H9 (cell line): ENCODE measurements around the gene IDUA. TPM values are rescaled to one million over a fixed set of nuclear protein-coding genes. Genes with fewer than 3 reads are reported as not detected.

Experiments used
- DNase-seq: peaks from one replicate; pipeline ENCODE4 v3.0.0-alpha.2; 2017
- H2AFZ ChIP-seq: one replicate; pipeline ENCODE4 v1.6.1; 2013; ENCODE audit warnings: mild to moderate bottlenecking, low read length, control low read depth, moderate library complexity
- H2AK5ac ChIP-seq: 2 replicates; pipeline ENCODE4 v1.6.1; 2013; ENCODE audit warnings: low read length, control low read depth, mixed read lengths; ENCODE audit not compliant: insufficient read length
- H2BK120ac ChIP-seq: one replicate; pipeline ENCODE4 v1.6.1; 2013; ENCODE audit warnings: low read depth, mild to moderate bottlenecking, low read length, control low read depth, inconsistent platforms; ENCODE audit not compliant: poor library complexity, severe bottlenecking
- H2BK12ac ChIP-seq: 2 replicates; pipeline ENCODE4 v1.6.1; 2013; ENCODE audit warnings: low read length, control low read depth, mixed read lengths, low read depth; ENCODE audit not compliant: insufficient read length
- H2BK15ac ChIP-seq: 2 replicates; pipeline ENCODE4 v1.6.1; 2013; ENCODE audit warnings: low read depth, low read length, control low read depth
- H2BK20ac ChIP-seq: one replicate; pipeline ENCODE4 v1.6.1; 2013; ENCODE audit warnings: low read depth, mild to moderate bottlenecking, low read length, control low read depth, inconsistent platforms; ENCODE audit not compliant: poor library complexity, severe bottlenecking
- H2BK5ac ChIP-seq: 2 replicates; pipeline ENCODE4 v1.6.1; 2013; ENCODE audit warnings: low read length, control low read depth, mixed read lengths; ENCODE audit not compliant: insufficient read length
- H3K14ac ChIP-seq: 2 replicates; pipeline ENCODE4 v1.6.1; 2013; ENCODE audit warnings: low read length, control low read depth; ENCODE audit not compliant: insufficient read depth
- H3K18ac ChIP-seq: 2 replicates; pipeline ENCODE4 v1.6.1; 2013; ENCODE audit warnings: low read depth, mild to moderate bottlenecking, mixed read lengths, low read length, control low read depth; ENCODE audit not compliant: insufficient read length
- H3K23ac ChIP-seq: 2 replicates; pipeline ENCODE4 v1.6.1; 2013; ENCODE audit warnings: low read length, control low read depth, mixed read lengths, low read depth; ENCODE audit not compliant: insufficient read length
- H3K23me2 ChIP-seq: 2 replicates; pipeline ENCODE4 v1.6.1; 2013; ENCODE audit warnings: low read depth, mild to moderate bottlenecking, mixed read lengths, low read length, control low read depth; ENCODE audit not compliant: insufficient read length, poor library complexity, severe bottlenecking
- H3K27ac ChIP-seq: 2 replicates; pipeline ENCODE4 v1.5.1; 2013; ENCODE audit warnings: low read length, control low read depth, mixed read lengths, low read depth; ENCODE audit not compliant: insufficient read length
- H3K27me3 ChIP-seq: 2 replicates; pipeline ENCODE4 v1.6.1; 2013; ENCODE audit warnings: low read length, control low read depth, inconsistent platforms; ENCODE audit not compliant: insufficient read depth
- H3K4ac ChIP-seq: 2 replicates; pipeline ENCODE4 v1.6.1; 2013; ENCODE audit warnings: low read depth, mild to moderate bottlenecking, control low read depth, inconsistent platforms, low read length, moderate library complexity
- H3K4me1 ChIP-seq: 2 replicates; pipeline ENCODE4 v1.6.1; 2013; ENCODE audit warnings: low read length, control low read depth, inconsistent platforms; ENCODE audit not compliant: insufficient read depth
- H3K4me2 ChIP-seq: 2 replicates; pipeline ENCODE4 v1.6.1; 2013; ENCODE audit warnings: low read length, control low read depth, mixed read lengths; ENCODE audit not compliant: insufficient read length, insufficient read depth
- H3K56ac ChIP-seq: 2 replicates; pipeline ENCODE4 v1.6.1; 2013; ENCODE audit warnings: low read depth, mild to moderate bottlenecking, mixed read lengths, low read length, control low read depth; ENCODE audit not compliant: insufficient read length
- H3K79me1 ChIP-seq: 2 replicates; pipeline ENCODE4 v1.6.1; 2013; ENCODE audit warnings: low read depth, mild to moderate bottlenecking, moderate library complexity, low read length, control low read depth, inconsistent platforms; ENCODE audit not compliant: insufficient read depth, poor library complexity, severe bottlenecking
- H3K79me2 ChIP-seq: 2 replicates; pipeline ENCODE4 v1.6.1; 2013; ENCODE audit warnings: low read length, control low read depth, inconsistent platforms; ENCODE audit not compliant: insufficient read depth
- H3K9ac ChIP-seq: 2 replicates; pipeline ENCODE4 v1.6.1; 2013; ENCODE audit warnings: low read length, control low read depth, mixed read lengths; ENCODE audit not compliant: insufficient read length; ENCODE audit errors: extremely low read depth
- H3K9me3 ChIP-seq: one replicate; pipeline ENCODE4 v1.6.1; 2013; ENCODE audit warnings: low read depth, low read length, inconsistent platforms; ENCODE audit not compliant: control insufficient read depth
- H3T11ph ChIP-seq: one replicate; pipeline ENCODE4 v1.6.1; 2013; ENCODE audit warnings: mild to moderate bottlenecking, low read length, control low read depth, inconsistent platforms
- H4K20me1 ChIP-seq: one replicate; pipeline ENCODE4 v1.6.1; 2013; ENCODE audit not compliant: control insufficient read depth, insufficient read length, insufficient read depth
- H4K5ac ChIP-seq: 2 replicates; pipeline ENCODE4 v1.6.1; 2013; ENCODE audit warnings: low read depth, mild to moderate bottlenecking, mixed read lengths, low read length, control low read depth; ENCODE audit not compliant: insufficient read length
- H4K8ac ChIP-seq: replicated peaks from 2 replicates; pipeline ENCODE4 v1.6.1; 2013; ENCODE audit warnings: low read length, control low read depth, mixed read lengths, low read depth; ENCODE audit not compliant: insufficient read length
- H4K91ac ChIP-seq: 2 replicates; pipeline ENCODE4 v1.6.1; 2013; ENCODE audit warnings: low read depth, mild to moderate bottlenecking, moderate library complexity, mixed read lengths, low read length, control low read depth; ENCODE audit not compliant: insufficient read length
- H3K27ac Mint-ChIP-seq, 3 experiments: 2 replicates in 2 of 3; 3 replicates in 1 of 3; pipeline ENCODE4 v1.8.0; 2020 to 2021; ENCODE audit warnings: mixed read lengths in 3 of 3, mild to moderate bottlenecking in 1 of 3, moderate library complexity in 1 of 3
- H3K27me3 Mint-ChIP-seq: 2 replicates; pipeline ENCODE4 v1.8.0; 2021; ENCODE audit warnings: low read depth, mild to moderate bottlenecking, moderate library complexity, mixed read lengths
- H3K36me3 Mint-ChIP-seq, 3 experiments: 2 replicates in 2 of 3; 3 replicates in 1 of 3; pipeline ENCODE4 v1.8.0; 2020 to 2021; ENCODE audit warnings: low read depth in 3 of 3, mixed read lengths in 3 of 3; ENCODE audit not compliant: insufficient read depth in 1 of 3
- H3K4me1 Mint-ChIP-seq, 2 experiments: 2 replicates each; pipeline ENCODE4 v1.8.0; 2020; ENCODE audit warnings: mixed read lengths in 2 of 2
- H3K4me3 Mint-ChIP-seq, 2 experiments: 2 replicates in 1 of 2; 3 replicates in 1 of 2; pipeline ENCODE4 v1.8.0; 2020 to 2021; ENCODE audit warnings: mild to moderate bottlenecking in 2 of 2, mixed read lengths in 2 of 2, moderate library complexity in 1 of 2
- H3K9me3 Mint-ChIP-seq, 2 experiments: 2 replicates in 1 of 2; 3 replicates in 1 of 2; pipeline ENCODE4 v1.8.0; 2020; ENCODE audit warnings: mild to moderate bottlenecking in 2 of 2, mixed read lengths in 2 of 2, moderate library complexity in 1 of 2
- WGBS: extraction: QIAGEN DNeasy Blood & Tissue Kit; methylation state at CpG from one replicate; pipeline ENCODE4 v1.1.7; 2013; ENCODE audit warnings: missing lambda C conversion rate, low lambda C conversion rate, mixed read lengths; ENCODE audit not compliant: insufficient read length; ENCODE audit errors: extremely low coverage; 5-methylcytosine and 5-hydroxymethylcytosine counted together
- total RNA-seq: library from RNA; stranded (reverse); gene quantifications from 2 replicates; pipeline ENCODE4 v1.2.1, GENCODE V29; 2021
- TF ChIP-seq, protein P1 (sequence below): fragments of 200-600 bp; sonication (generic); conservative IDR thresholded peaks from 3 replicates; pipeline ENCODE4 v1.8.0; 2021; ENCODE audit warnings: antibody characterized with exemption, mild to moderate bottlenecking

Gene IDUA
- total RNA-seq, 1 experiment from 2014 or later: 14.5 TPM

DNA sequence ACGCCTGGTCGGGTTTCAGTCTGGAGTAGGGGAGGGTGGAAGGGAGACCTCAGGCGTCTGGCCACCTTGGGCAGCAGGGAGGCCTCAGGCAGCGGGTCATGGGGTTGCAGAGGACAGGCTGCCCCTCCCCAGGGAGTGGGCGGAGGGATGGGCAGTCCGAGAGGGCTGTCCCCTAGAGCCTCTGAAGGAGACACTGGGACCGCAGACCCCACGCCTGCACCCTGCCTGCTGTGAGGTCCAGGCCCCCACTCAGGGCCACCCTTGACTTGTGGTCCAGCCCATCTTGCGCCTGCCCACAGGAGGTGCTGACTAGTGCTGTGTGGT, 41.0 kb downstream of the IDUA start:
- H3K27me3 Mint-ChIP-seq: no peaks in the 10 kb centered on the region
- Histone ChIP-seq H2BK5ac (no peak overlapping the region), H4K8ac (no peak overlapping the region), H3K9me3 (no peaks in the 10 kb centered on the region), H3T11ph (no peak overlapping the region), H2BK15ac (no peak overlapping the region), H3K27ac (no peak overlapping the region), H2BK20ac (no peak overlapping the region), H2BK12ac (no peak overlapping the region), H3K14ac (0 out of 2 replicates have a peak overlapping the region, but pooled peaks have one; percentile 10), H3K4ac (no peak overlapping the region), H4K20me1 (no peaks in the 10 kb centered on the region), H3K9ac (no peak overlapping the region), H2BK120ac (no peak overlapping the region), H4K5ac (no peak overlapping the region), H3K4me1 (no peaks in the 10 kb centered on the region; the same call in 1 of the 2 replicates), H3K79me1 (no peaks in the 10 kb centered on the region), H3K4me2 (no peak overlapping the region), H3K23ac (no peak overlapping the region), H2AK5ac (no peak overlapping the region), H3K23me2 (no peaks in the 10 kb centered on the region), H3K56ac (no peak overlapping the region), H4K91ac (no peak overlapping the region), H3K79me2 (no peaks in the 10 kb centered on the region), H3K18ac (no peak overlapping the region), H2AFZ (no peak overlapping the region), H3K27me3 (no peaks in the 10 kb centered on the region)
- no CpG with 5 or more reads among the region's 9 CpGs for WGBS
- H3K9me3 Mint-ChIP-seq: peaks cover 0 to 2% of the 10 kb centered on the region in 2 experiments; a peak in 1 of 5 replicates
- H3K27ac Mint-ChIP-seq: no peak overlapping the region
- DNase-seq: no peak
- peaks cover 8 to 13% (median 12%) of the 10 kb centered on the region in 3 experiments; a peak in 6 of 7 replicates for H3K36me3 Mint-ChIP-seq
- TF ChIP-seq, protein P1, sequence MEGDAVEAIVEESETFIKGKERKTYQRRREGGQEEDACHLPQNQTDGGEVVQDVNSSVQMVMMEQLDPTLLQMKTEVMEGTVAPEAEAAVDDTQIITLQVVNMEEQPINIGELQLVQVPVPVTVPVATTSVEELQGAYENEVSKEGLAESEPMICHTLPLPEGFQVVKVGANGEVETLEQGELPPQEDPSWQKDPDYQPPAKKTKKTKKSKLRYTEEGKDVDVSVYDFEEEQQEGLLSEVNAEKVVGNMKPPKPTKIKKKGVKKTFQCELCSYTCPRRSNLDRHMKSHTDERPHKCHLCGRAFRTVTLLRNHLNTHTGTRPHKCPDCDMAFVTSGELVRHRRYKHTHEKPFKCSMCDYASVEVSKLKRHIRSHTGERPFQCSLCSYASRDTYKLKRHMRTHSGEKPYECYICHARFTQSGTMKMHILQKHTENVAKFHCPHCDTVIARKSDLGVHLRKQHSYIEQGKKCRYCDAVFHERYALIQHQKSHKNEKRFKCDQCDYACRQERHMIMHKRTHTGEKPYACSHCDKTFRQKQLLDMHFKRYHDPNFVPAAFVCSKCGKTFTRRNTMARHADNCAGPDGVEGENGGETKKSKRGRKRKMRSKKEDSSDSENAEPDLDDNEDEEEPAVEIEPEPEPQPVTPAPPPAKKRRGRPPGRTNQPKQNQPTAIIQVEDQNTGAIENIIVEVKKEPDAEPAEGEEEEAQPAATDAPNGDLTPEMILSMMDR: no peak
- H3K4me3 Mint-ChIP-seq: no peak overlapping the region
- H3K4me1 Mint-ChIP-seq: peaks cover 0 to 4% of the 10 kb centered on the region in 2 experiments; a peak in 1 of 4 replicates
